CD4-positive, alpha-beta T cell treated with Interleukin-15 for 1 hour (primary cell): Measurements from ENCODE around the gene CRIP3.

Experiments used
- DNase-seq: peaks from one replicate; pipeline ENCODE4 v3.0.0-alpha.2; 2020

CRIP3 gene

DNA sequence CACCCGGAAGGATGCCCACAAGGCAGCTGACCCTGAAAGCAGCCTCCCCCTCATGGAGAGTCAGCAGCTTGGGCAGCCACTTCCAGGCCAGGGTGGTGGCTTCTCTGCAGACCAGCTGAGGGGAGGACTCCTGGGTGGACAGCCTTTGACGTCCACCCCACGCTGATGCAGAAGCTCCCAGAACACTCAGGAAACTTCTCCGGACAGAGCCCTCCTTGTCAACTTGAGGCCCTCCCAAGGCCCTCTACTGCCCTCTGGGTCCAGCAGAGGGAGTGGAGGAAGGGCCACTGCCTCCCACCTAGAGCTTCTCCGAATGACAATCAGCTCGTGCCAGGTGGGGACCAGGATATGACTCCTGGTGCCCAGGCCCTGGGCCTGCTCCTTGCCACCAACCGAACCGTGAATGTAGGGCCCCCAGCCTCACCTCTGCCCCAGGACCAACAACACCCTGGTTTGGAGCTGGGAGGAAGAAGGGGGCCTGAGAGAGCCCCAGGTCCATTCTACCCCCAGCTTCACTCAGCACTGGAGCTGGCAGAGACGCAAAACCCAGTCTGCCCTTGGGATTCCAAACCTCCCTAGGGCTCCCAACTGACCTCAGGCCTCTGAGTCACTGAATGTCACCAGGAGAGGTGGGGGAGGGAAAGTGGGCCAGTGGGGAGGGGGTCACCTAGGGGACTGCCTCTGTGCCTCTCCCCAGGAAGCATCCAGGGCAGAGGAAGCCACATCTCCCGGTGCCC lies 21.5 kb downstream of the CRIP3 start:
- DNase-seq = no peak

DNA sequence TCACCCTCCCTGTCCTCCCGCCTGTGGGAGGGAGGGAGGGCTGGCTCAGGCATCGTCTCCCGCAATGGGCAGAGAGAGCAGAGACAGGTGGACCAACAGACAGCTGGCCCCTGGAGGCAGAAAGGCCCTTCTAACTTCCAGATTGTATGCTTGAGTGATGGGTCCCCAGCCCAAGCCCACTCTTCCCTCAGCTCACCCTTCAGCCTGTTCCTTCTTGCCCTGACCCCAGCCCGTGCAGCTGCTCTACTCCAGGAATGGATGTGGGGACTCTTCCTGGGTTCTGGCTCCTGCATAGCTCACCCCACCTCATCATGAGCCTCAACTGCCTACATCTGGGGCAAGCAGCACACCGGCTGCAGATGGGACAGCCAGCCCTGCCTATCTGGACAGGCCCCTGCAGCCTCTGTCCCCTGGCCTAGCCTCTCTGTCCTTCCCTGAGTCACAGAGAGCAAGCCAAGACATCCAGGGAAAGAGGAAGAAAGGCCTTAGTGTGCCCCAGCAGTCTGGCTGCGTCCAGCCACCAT lies 22.1 kb downstream of the CRIP3 start:
- DNase-seq = no peak

DNA sequence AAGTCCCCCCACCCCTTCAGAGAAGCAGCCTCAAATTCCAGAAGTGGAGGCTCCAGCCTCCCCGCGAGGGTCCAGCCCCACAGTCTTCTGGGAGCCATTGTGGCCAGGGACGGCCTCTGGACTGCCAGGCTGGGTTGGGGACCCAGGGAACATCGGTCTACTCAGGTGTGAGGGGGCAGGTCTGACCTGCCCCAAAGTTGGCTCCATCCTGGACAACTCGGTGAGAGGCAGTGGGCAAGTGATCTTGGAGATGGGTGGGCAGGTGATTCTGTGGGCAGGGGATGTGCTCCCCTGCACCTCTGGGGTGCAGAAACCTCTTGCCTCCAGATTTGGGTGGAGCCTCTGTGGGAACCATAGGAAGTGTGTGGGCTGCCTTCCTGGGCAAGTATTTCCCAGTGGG lies 22.8 kb downstream of the CRIP3 start:
- DNase-seq = no peak

DNA sequence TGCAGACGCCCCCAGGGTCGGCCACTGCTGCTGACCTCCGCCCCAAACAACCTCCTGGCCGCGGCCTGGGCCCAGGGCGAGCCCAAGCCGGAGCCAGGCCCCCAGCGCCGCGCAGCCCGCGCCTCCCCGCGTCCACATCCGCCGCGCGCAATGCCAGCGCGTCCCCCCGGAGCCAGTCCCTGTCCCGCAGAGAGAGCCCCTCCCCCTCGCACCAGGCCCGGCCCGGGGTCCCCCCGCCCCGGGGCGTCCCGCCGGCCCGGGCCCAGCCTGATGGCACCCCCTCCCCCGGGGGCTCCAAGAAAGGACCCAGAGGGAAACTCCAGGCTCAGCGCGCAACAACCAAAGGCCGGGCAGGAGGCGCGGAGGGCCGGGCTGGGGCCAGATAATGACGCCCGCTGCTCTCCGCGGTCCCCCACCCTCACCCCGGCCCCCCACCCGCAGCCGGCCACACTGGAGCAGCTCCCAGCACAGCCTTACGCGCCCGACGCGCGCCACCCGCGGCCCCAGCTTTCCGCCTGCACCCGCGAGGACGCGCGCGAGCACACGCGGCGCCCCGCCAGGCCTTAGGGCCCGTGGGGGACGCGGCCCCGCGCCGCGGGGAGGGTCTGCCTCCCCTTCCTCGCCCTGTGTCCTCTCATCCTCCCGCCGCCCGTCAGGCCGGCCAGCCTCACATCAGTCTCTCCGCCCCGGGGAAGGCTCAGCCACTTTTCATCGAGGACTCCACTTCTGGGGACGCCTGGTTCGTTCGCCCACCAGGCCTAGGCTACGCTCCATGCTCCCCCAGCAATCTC lies 23.4 kb downstream of the CRIP3 start:
- no peak for DNase-seq

DNA sequence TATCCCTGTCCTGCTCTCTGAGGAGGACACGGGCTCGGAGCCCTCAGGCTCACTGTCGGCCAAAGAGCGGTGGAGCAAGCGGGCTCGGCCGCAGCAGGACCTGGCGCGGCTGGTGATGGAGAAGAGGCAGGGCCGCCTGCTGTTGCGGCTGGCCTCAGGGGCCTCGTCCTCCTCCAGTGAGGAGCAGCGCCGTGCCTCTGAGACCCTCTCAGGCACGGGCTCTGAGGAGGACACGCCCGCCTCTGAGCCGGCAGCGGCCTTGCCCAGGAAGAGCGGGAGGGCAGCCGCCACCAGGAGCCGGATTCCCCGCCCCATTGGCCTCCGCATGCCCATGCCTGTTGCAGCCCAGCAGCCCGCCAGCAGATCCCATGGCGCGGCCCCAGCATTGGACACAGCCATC lies 24.7 kb downstream of the CRIP3 start:
- DNase-seq = no peak

DNA sequence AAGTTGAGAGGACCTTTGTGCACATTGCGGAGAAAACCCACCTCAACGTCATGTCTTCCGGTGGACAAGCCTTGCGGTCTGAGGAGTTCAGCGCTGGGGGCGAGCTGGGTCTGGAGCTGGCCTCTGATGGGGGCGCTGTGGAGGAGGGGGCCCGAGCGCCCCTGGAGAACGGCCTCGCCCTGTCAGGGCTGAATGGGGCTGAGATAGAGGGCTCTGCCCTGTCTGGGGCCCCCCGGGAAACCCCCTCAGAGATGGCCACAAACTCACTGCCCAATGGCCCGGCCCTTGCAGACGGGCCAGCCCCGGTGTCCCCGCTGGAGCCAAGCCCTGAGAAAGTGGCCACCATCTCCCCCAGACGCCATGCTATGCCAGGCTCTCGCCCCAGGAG lies 25.1 kb downstream of the CRIP3 start:
- DNase-seq = no peak

DNA sequence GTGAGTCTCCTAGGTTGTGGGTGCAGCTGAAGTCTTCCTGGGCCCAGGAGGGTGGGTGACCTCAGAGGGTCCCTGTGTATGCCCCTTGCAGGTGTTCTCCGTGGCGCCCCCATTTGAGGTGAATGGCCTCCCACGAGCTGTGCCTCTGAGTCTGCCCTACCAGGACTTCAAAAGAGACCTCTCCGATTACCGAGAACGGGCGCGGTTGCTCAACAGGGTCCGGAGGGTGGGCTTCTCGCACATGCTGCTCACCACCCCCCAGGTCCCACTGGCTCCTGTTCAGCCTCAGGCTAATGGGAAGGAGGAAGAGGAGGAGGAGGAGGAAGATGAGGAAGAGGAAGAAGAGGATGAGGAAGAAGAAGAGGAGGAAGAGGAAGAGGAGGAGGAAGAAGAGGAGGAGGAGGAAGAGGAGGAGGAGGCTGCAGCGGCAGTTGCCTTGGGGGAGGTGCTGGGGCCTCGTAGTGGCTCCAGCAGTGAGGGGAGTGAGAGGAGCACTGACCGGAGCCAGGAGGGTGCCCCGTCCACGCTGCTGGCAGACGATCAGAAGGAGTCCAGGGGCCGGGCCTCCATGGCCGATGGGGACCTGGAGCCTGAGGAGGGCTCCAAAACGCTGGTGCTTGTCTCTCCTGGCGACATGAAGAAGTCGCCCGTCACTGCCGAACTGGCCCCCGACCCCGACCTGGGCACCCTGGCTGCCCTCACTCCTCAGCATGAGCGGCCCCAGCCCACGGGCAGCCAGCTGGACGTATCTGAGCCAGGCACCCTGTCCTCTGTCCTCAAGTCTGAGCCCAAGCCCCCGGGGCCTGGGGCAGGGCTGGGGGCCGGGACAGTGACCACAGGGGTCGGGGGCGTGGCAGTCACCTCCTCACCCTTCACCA lies 25.8 kb downstream of the CRIP3 start:
- no peak for DNase-seq

DNA sequence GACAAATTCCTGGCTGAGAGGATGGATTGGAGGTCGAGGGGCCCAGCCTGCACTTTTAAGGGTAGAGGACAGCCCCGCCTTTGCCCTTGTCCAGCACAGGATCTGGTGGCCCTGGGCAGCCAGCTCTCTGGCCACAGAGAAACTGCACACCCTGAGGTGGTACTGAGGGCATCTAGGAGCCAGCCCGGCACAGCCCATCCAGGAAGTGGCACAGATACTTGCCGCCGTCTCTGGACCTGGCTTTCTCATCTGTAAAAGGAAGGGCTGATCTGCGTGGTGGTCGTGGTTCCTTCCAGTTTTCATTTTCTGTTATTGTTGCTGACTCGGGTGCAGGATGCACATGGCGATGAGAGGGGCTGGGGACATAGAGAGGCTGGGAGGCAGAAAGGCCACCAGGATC lies 26.6 kb downstream of the CRIP3 start:
- DNase-seq = no peak

DNA sequence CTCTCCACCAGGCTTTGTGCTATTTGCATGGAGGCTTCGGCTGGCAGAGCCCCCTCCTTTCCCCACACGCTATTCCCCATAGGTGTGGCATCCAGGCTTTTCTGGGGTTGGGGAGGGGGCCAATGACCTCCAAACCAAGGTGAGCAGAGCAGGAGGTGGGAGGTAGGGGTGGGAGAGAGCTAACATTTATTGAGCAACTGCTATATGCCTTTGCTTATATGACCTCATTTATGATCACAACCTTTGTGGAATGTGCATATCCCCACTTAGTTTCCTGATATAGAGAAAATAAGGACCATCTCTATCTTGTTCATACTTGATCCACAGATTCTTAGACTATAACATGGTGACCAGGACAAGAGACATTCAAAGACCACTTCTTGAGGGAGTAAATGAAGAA lies 28.4 kb downstream of the CRIP3 start:
- DNase-seq = no peak

DNA sequence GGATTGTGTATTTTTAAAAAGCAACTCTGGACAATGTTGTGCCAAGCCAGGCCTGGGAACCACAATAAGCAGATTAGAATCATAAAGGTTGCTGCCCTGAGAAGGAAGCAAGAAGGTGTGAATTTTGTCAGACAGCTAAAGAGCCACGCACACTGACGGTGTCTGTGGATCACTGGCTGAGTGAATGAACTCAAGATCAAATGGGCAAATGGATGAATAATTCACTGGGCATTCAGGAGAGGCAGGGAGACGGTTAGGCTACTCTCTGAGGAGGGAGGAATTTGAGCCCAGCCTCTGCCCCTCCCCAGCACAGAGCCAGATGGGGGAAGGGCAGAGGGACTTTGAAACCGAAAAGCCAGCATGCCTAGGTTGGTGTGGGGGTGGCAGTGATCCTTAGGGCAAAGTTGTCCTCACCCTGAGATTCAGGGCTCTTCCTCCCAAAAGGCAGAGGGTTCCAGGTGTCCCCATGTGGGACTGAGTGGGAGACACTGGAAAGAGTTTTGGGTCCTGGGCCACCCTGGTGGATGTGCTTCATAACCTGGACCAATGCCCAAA lies 30.0 kb downstream of the CRIP3 start:
- DNase-seq = no peak

DNA sequence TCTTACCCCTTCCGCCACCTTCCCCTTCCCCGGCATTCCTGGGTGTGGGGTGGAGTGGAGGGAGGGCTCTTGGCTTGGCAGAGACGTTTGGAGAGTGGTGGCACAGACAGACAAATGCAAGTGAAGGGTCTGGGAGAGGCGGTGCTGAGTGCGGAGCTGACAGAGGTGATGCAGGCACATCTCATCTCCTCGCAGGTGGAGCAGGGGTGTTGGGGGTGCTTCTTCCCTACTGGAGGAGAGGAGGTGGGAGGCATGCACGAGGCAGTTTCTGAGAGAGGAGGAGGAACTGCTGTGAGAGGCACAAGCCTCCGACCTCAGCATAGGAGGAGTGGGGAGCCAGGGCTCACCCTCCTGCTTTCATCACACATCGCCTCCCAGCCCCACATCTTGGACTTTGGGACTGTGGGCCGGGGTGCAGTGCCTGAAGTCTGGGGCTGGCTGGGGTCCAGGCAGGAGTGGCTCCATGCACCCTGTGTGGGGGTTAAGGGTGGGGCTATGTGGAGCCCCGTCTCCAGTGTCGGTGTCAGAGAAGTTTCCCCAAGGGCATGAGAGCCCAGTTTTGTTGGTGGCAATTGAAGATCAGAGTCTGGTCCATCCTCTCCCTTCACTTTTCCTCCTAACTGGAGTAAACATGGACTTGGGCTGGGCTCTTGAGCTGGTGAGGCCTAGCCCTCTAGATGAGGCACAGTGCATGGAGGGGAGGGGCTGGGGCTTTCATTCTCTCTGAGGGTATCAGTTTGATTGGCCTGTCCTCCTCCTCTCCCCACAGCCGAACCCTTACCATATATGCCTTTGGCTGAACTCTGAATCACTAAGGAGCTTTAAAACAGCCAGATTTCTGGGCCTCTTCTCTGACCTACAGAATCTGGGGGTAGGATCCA lies 30.7 kb downstream of the CRIP3 start:
- no peak for DNase-seq

DNA sequence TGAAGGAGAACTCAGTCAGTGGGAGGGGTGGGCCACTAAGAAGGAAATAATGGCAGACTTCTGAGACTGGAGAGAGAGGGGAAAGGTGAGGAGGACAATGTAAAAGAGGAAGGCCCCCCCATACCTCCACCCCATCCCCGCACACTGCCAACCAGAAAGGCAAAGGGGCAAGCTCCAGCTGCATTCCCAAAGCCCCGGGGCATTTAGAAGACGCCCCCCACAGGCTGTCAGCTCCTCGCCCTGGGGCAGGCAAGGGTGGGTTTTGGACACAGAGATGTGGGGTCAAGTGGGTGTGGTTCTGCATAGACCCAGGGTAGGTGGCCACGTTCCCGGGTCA lies 31.4 kb downstream of the CRIP3 start:
- no peak for DNase-seq

DNA sequence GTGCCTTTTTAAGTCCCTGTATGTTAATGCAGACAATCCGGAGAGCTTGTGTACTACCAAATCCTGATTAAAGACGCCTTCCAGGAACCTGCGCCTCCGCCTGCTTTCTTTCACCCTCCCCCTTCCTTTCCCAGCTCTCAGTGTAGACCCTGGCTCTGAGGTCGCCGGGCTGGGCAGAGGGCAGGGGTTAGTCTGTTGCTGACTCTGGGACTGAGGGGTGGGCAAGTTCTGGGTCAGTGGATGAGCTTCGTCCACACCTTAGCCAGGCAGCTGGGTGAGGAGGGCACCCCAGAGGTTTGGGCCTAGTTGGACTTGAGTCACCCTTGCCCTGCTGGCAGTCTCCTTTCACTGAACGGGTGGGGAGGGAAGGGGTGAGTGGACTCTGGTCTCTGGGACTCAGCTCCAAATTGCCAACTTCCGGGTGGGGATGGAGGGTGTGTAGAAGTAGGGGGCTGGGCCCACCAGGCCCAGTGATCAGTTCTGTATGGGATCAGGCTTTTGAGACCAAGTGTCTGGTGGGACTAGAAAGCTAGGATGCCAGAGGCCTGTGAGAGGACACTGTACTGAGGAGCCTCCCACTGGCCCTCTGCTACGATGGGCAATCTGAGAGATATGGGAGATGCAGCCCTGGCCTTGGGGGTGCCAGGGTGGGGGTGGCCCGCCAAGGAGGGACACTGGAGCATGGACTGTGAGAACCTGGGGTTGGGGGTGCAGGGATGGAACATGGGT lies 31.9 kb downstream of the CRIP3 start:
- DNase-seq = no peak

DNA sequence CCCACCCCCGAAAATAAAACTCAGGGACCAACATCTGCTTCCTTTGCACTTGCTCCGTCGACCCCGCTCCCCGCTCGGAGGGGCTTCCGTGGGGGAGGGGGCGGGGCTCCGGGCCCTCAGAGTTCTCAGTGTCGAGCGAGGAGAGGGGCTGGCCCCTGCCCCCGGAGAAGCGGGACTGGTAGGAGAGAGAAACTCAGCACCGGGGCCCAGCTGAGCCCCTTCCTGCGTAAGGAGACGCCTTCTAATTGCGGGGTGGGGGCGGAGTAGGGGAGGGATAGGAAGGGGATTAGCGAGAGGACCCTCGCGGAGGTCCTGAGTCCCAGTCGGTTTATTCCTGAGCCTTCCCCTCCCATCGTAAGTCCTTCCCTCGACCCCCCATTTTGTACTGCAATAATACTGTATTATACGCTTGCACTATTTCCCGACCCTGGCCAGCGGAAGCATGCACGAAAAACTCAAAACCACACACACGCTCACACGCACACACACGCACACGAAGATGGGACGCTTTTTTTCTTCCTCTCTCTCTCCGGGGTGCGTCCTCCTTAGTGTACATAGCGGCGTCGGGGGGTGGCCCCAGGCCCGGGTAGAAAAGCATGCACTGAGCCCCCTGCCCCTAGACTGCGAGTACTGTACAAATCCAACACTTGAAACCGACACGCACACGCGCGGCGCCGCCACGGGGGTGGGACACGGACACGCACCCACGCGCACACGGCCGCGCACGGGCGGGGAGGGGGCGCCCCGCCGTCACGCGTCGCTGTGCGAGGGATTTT lies 32.6 kb downstream of the CRIP3 start:
- peak; percentile 42 for DNase-seq

DNA sequence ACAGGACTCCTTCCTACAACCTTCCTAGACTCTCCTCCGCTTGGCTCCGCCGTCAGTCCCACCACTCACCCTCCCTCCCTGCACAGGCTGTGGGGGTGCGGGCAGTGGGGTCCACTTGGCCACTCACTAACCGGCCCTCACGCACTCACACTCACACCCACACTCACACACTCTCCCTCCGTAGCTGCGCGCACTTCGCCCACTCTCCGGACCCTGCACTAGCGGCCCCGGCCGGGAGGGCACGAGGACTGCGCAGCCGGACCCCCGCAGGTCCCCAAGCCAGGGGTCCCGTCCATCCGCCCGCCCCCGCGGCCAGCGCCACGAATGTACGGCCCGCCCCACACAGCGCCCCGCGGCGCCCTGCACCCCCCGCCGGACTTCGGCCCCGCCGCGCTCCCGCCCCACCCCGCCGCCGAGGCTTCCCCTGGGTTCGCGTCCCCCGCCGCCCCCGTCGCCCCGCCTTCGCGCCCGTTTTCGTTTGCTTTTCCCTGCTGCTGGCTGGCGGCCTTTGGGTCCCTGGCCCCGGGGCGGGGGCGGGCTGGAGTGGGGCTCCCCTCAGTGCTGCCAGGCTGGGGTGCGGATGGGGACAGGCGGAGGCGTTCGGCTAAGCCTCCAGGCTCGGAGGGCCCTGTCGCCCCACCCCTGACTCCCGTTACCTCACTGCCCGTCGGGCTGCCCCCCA lies 33.6 kb downstream of the CRIP3 start:
- no peak for DNase-seq

DNA sequence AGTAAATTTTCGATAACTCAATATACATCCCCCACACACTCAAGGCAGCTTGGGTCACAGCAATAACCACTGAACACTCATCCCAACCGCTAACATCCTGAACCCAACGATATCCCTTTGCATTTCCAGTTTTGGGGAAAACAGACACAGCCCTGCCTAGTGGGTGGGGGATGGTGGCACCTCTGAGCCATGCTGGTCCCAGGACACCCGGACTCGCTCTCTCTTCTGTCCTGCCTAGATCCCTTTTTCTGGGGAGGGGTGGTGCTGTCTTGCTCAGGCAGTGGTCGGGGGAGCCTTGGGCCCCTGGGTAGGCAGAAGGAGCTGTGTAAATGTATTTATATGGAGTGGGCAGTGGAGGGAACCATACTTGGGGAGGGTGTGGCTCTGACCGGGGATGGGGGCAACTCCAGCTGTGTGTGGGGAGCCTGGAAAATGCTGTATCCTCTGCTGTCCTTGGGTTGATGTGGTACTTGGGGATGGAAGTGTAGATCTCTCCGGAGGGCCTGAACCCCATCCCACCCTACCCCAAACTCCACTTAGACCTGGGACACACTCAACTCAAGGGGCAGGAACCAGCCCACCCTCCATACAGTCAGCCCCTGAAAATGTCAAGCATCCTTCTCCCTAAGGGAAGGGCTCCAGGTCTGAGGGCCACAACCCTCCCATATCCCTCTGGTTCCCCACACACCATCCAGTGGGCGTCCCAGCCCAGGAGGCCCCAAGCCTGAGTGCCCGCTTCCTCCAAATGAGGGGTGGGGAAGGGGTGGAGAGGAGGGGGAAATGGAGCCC lies 34.3 kb downstream of the CRIP3 start:
- no peak for DNase-seq

DNA sequence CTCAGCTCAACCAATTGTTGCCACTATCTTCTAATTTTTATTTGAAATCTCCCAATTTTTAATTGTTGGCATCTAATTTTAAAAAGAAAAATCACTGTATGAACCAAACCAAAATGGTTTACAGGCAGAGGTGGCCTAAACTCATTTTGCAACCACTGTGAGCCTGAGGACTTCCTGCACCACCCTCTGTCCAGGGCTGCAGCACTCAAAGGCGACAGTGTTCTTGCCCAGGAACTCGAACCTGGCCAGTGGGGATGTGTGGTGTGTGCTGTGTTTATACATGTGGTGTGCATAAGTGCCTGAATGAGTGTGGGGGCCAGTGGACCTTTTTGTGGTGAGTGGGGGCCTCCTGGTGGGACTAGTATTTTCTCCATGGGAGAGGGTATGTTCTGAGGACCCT lies 34.9 kb downstream of the CRIP3 start:
- no peak for DNase-seq

DNA sequence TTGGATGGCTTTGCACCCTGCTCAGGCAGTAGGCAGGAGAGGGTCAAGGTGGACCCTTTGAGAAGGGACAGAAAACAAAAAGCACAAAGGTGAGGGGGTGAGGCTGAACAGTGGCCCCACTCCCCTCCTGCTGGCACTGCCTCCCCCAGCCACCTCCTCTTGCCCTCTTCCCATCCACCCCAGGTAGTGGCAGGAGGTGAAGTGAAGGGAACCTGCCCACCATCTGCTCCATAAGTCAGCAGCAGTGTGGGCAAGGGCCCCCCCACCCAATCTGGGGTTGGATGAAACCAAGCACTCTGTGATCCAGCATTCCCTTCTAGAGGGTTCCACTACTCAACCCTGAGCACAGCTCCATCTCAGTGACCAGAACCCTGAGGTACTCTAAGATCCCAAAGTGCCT lies 36.7 kb downstream of the CRIP3 start:
- no peak for DNase-seq
